HL-60 (cell line): ENCODE results near the gene ARG1.

Experiments used
- DNase-seq, 2 experiments: peaks; one replicate each; pipeline ENCODE4 v3.0.0-alpha.2; 2010 to 2020; ENCODE audit warnings: low read depth in 1 of 2, low spot score in 1 of 2
- H3K27ac ChIP-seq: fragments of 250-450 bp; sonication (Bioruptor Pico); replicated peaks from 2 replicates; pipeline ENCODE4 v1.5.1; 2020; ENCODE audit warnings: mild to moderate bottlenecking, moderate library complexity
- H3K27me3 ChIP-seq: fragments of 250-450 bp; sonication (Bioruptor Pico); 2 replicates; pipeline ENCODE4 v1.5.1; 2021; ENCODE audit warnings: mild to moderate bottlenecking, moderate library complexity; ENCODE audit not compliant: insufficient read depth, poor library complexity, severe bottlenecking
- H3K4me3 ChIP-seq: replicated peaks from 2 replicates; pipeline ENCODE4 v1.5.1; 2011; ENCODE audit warnings: mild to moderate bottlenecking, control low read depth, low read length; ENCODE audit not compliant: insufficient read depth
- GABPA ChIP-seq: IDR thresholded peaks from 2 replicates; pipeline ENCODE4 v1.6.1; 2012; ENCODE audit warnings: low read depth
- POLR2AphosphoS5 ChIP-seq: IDR thresholded peaks from 2 replicates; pipeline ENCODE4 v1.6.1; 2012; ENCODE audit warnings: low read depth
- SPI1 ChIP-seq: IDR thresholded peaks from 2 replicates; pipeline ENCODE4 v1.6.1; 2012; ENCODE audit warnings: low read depth, mild to moderate bottlenecking, borderline replicate concordance
- TF ChIP-seq, protein P1 (sequence below): IDR thresholded peaks from one replicate; pipeline ENCODE4 v1.5.1; 2011; ENCODE audit warnings: low read length, control low read depth, inconsistent platforms; ENCODE audit not compliant: insufficient read depth
- TF ChIP-seq, protein P2 (sequence below): IDR thresholded peaks from 2 replicates; pipeline ENCODE4 v1.6.1; 2012; ENCODE audit warnings: low read depth; ENCODE audit not compliant: insufficient replicate concordance

Gene ARG1

DNA sequence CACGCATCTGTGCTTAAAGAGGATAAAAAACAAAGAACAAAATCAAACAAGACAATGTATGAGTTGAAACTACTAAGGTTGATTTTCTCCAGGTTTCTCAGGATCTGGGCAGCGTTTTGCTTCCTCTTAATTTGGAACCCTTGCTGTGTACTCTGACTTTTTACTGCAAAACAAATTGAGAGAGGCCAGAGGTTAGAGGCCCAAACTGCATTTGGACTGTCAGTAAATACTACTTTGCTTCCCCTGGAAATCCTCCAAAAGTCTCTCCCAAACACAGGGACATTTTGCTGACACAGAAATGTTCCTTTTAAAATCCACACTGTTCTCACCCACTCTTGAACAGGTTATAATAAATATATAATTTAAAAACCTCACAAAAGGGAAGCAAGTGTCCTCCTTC is 1.1 kb downstream of the ARG1 start:
- Histone ChIP-seq H3K27me3 (no peaks in the 10 kb centered on the region), H3K4me3 (0 out of 2 replicates have a peak overlapping the region, but pooled peaks have one; percentile 4), H3K27ac (peak overlapping the region; percentile 82)
- DNase-seq, result no peak
- TF ChIP-seq POLR2AphosphoS5 (no peak), SPI1 (no peak), GABPA (no peak)
- TF ChIP-seq, protein P1, sequence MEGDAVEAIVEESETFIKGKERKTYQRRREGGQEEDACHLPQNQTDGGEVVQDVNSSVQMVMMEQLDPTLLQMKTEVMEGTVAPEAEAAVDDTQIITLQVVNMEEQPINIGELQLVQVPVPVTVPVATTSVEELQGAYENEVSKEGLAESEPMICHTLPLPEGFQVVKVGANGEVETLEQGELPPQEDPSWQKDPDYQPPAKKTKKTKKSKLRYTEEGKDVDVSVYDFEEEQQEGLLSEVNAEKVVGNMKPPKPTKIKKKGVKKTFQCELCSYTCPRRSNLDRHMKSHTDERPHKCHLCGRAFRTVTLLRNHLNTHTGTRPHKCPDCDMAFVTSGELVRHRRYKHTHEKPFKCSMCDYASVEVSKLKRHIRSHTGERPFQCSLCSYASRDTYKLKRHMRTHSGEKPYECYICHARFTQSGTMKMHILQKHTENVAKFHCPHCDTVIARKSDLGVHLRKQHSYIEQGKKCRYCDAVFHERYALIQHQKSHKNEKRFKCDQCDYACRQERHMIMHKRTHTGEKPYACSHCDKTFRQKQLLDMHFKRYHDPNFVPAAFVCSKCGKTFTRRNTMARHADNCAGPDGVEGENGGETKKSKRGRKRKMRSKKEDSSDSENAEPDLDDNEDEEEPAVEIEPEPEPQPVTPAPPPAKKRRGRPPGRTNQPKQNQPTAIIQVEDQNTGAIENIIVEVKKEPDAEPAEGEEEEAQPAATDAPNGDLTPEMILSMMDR, result no peak
- TF ChIP-seq, protein P2, sequence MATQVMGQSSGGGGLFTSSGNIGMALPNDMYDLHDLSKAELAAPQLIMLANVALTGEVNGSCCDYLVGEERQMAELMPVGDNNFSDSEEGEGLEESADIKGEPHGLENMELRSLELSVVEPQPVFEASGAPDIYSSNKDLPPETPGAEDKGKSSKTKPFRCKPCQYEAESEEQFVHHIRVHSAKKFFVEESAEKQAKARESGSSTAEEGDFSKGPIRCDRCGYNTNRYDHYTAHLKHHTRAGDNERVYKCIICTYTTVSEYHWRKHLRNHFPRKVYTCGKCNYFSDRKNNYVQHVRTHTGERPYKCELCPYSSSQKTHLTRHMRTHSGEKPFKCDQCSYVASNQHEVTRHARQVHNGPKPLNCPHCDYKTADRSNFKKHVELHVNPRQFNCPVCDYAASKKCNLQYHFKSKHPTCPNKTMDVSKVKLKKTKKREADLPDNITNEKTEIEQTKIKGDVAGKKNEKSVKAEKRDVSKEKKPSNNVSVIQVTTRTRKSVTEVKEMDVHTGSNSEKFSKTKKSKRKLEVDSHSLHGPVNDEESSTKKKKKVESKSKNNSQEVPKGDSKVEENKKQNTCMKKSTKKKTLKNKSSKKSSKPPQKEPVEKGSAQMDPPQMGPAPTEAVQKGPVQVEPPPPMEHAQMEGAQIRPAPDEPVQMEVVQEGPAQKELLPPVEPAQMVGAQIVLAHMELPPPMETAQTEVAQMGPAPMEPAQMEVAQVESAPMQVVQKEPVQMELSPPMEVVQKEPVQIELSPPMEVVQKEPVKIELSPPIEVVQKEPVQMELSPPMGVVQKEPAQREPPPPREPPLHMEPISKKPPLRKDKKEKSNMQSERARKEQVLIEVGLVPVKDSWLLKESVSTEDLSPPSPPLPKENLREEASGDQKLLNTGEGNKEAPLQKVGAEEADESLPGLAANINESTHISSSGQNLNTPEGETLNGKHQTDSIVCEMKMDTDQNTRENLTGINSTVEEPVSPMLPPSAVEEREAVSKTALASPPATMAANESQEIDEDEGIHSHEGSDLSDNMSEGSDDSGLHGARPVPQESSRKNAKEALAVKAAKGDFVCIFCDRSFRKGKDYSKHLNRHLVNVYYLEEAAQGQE, result no peak

DNA sequence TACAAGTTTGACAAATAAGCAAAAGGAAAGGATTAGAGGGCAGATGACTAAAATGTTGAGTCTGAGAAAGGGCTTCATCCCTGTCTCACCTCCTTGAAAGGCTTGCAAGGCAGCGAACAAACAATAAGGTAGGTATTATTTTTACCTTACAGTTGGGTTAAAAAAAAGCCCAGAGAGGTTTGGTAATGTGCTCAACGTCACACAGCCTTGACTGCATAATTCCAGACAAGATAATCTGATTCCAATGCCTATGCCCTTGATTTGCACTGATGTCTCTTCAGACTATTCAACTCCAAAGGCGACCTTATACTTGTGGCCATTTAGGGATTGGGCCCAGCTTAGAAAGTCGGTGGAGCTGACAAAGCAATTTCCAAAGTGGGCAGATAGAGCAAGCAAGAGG is 1.7 kb downstream of the ARG1 start:
- H3K27ac ChIP-seq, result peak overlapping the region; percentile 82
- DNase-seq, result no peak
- no peak overlapping the region for H3K4me3 ChIP-seq
- H3K27me3 ChIP-seq, result no peaks in the 10 kb centered on the region
- no peak for TF ChIP-seq POLR2AphosphoS5
- TF ChIP-seq, protein P1, result no peak
- no peak for TF ChIP-seq GABPA
- TF ChIP-seq SPI1, result no peak
- TF ChIP-seq, protein P2, result no peak

DNA sequence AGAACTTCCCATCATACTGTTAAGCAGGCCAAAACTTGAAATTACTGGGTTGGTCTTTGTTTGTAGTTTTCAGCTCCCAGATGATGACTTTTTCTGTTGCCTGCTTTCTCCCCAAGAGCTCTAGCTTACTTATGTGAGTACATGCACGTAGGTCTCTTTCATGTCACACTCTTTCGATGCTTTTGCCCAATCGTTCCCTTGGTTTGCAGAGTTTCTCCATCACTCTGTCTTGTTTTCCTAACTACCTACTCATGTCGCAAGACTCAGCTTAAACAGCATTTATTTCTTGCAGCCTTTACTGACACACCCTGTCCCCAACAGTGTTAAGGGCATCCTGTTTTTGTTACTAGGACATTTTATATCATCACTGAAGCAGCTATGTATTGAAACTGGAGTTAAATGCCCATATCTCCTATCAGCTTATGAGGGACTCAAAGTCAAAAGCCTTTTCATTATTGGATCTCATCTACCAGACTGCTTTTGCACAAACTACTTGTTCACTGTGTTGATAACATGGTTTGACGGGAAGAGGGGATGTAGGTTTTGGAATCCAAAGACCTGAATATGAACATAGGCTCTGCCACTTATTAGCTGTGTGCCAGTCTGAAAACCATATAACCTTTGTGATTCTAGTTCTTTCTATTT is 2.9 kb downstream of the ARG1 start:
- peak in 1 of 2 experiments; percentile 79 for DNase-seq
- TF ChIP-seq, protein P2, result no peak
- TF ChIP-seq POLR2AphosphoS5, result peak; percentile 15; the same call in 1 of the 2 replicates
- no peak for TF ChIP-seq SPI1

More for the DNA sequence above, 2.9 kb downstream of the ARG1 start:
- H3K27ac ChIP-seq, result peak overlapping the region; percentile 82
- no peaks in the 10 kb centered on the region for H3K27me3 ChIP-seq
- H3K4me3 ChIP-seq, result no peak overlapping the region; the same call in 1 of the 2 replicates
